Mucosa of descending colon (tissue), 3 donors: ENCODE measurements around the gene NUTM2E. TPM values are rescaled to one million over a fixed set of nuclear protein-coding genes. Genes with fewer than 3 reads are reported as not detected.
"Not testable (repeated sequence)": the region's sequence is repeated elsewhere in the genome, so short reads cannot be mapped to it uniquely, and the experiment has no call there.

Source experiments
- ATAC-seq: fragments of 200-7000 bp; cut with Tn5 transposase; one replicate; pipeline ENCODE4 v1.9.1; 2020; ENCODE audit warnings: mild to moderate bottlenecking, moderate library complexity
- DNase-seq, 3 donors: peaks; one replicate each; pipeline ENCODE4 v3.0.0-alpha.2; 2020
- H3K36me3 ChIP-seq: fragments of 200-600 bp; one replicate; pipeline ENCODE4 v1.8.0; 2021; ENCODE audit warnings: low read depth, mild to moderate bottlenecking
- H3K4me1 ChIP-seq: fragments of 200-600 bp; one replicate; pipeline ENCODE4 v1.8.0; 2021; ENCODE audit warnings: low read depth, mild to moderate bottlenecking
- H3K4me3 ChIP-seq: fragments of 200-600 bp; one replicate; pipeline ENCODE4 v1.8.0; 2021; ENCODE audit warnings: mild to moderate bottlenecking
- H3K9me3 ChIP-seq: fragments of 200-600 bp; one replicate; pipeline ENCODE4 v1.8.0; 2021; ENCODE audit warnings: mild to moderate bottlenecking
- intact Hi-C, 2 donors: fragments of 100-400 bp; cut with DNase I in 1 of 2; cut with micrococcal nuclease in 1 of 2; formaldehyde crosslinking; loops; one replicate each; pipeline versions ENCODE4 v1.11.0 to v1.11.1; 2022; cut with DNase I, micrococcal nuclease
- total RNA-seq, 3 donors: library from RNA; stranded (reverse); fragmentation: NEBNext Ultra II Directional in 2 of 3; extraction: Animal tissue kit (Norgen Biotek cat#: 25700) in 2 of 3; gene quantifications; one replicate each; pipeline versions ENCODE4 v1.2.1 to v1.2.4, GENCODE V29; 2021 to 2023
- donor health status: DM: no; HTN: no; CAD: no; lungs with moderate emphysema.
- donor health status: DM: no; HTN: no; CAD: no.
- donor health status: DM: no; HTN: yes; CAD: no.

The NUTM2E gene
- total RNA-seq, 3 donors from 2014 or later, result 0.24 TPM; not detected in 2

- H3K4me1 ChIP-seq, H3K36me3 ChIP-seq, H3K9me3 ChIP-seq, intact Hi-C loops, ATAC-seq: not testable (repeated sequence)
- peak overlapping the region; percentile 24 for H3K4me3 ChIP-seq
- peak in 2 of 3 donors; percentile 60 to 64 for DNase-seq
Measured at GRCh38 chr10:79826131-79826495, 426 bp upstream of the NUTM2E start.

GRCh38 chr10:79833833-79834232 is 7.3 kb downstream of the NUTM2E start:
- intact Hi-C loops, ATAC-seq, H3K9me3 ChIP-seq, H3K4me1 ChIP-seq, DNase-seq, H3K4me3 ChIP-seq, H3K36me3 ChIP-seq: not testable (repeated sequence)

GRCh38 chr10:79835891-79836290 is 9.4 kb downstream of the NUTM2E start:
- H3K4me1 ChIP-seq, ATAC-seq, H3K9me3 ChIP-seq, H3K36me3 ChIP-seq, DNase-seq, intact Hi-C loops, H3K4me3 ChIP-seq: not testable (repeated sequence)

GRCh38 chr10:79836891-79837290 is 10.4 kb downstream of the NUTM2E start:
- ATAC-seq, H3K36me3 ChIP-seq, H3K9me3 ChIP-seq, DNase-seq, intact Hi-C loops, H3K4me1 ChIP-seq, H3K4me3 ChIP-seq: not testable (repeated sequence)

- intact Hi-C loops, H3K9me3 ChIP-seq, DNase-seq, H3K4me3 ChIP-seq, ATAC-seq, H3K36me3 ChIP-seq, H3K4me1 ChIP-seq: not testable (repeated sequence)
Measured at GRCh38 chr10:79838441-79838840, 11.9 kb downstream of the NUTM2E start.

GRCh38 chr10:79853191-79853854 is 26.8 kb downstream of the NUTM2E start:
- ATAC-seq, result peak; percentile 74
- H3K36me3 ChIP-seq, H3K9me3 ChIP-seq, H3K4me1 ChIP-seq, H3K4me3 ChIP-seq, DNase-seq, intact Hi-C loops: not testable (repeated sequence)

- ATAC-seq, intact Hi-C loops, H3K36me3 ChIP-seq, H3K9me3 ChIP-seq, H3K4me3 ChIP-seq, DNase-seq, H3K4me1 ChIP-seq: not testable (repeated sequence)
Measured at GRCh38 chr10:79862269-79862668, 35.7 kb downstream of the NUTM2E start.

- DNase-seq, ATAC-seq, H3K4me1 ChIP-seq, H3K4me3 ChIP-seq, H3K36me3 ChIP-seq, H3K9me3 ChIP-seq, intact Hi-C loops: not testable (repeated sequence)
Measured at GRCh38 chr10:79862803-79863202, 36.3 kb downstream of the NUTM2E start.

- DNase-seq, H3K4me3 ChIP-seq, ATAC-seq, H3K4me1 ChIP-seq, intact Hi-C loops, H3K9me3 ChIP-seq, H3K36me3 ChIP-seq: not testable (repeated sequence)
Measured at GRCh38 chr10:79866903-79867551, 40.5 kb downstream of the NUTM2E start.

GRCh38 chr10:79868023-79868422 is 41.5 kb downstream of the NUTM2E start:
- H3K4me3 ChIP-seq, intact Hi-C loops, DNase-seq: not testable (repeated sequence)

GRCh38 chr10:79869439-79870097 is 43.0 kb downstream of the NUTM2E start:
- H3K4me3 ChIP-seq, ATAC-seq, H3K4me1 ChIP-seq, intact Hi-C loops, H3K9me3 ChIP-seq, DNase-seq, H3K36me3 ChIP-seq: not testable (repeated sequence)

More at GRCh38 chr10:79868023-79868422, 41.5 kb downstream of the NUTM2E start:
- not testable (repeated sequence) for H3K9me3 ChIP-seq, ATAC-seq, H3K4me1 ChIP-seq, H3K36me3 ChIP-seq

GRCh38 chr10:79871729-79872128 is 45.2 kb downstream of the NUTM2E start:
- intact Hi-C loops, ATAC-seq, H3K4me3 ChIP-seq, H3K4me1 ChIP-seq, H3K9me3 ChIP-seq, H3K36me3 ChIP-seq, DNase-seq: not testable (repeated sequence)
